ENCODE data around the gene BEAN1. TPM values are rescaled to one million over a fixed set of nuclear protein-coding genes. Genes with fewer than 3 reads are reported as not detected.

The BEAN1 gene
- total and polyA plus RNA-seq, 9 of the 15 experiments (the other 6 are each of a cell fraction or from before 2014, with no cell fraction given) = not detected

GRCh38 chr16:66511602-66512271 is 84.6 kb downstream of the BEAN1 start (continued):
- TF ChIP-seq MGA (IDR thresholded peaks at IDR 0.05) = no peak
- TF ChIP-seq ZNF133 (CRISPR knock-in tag; IDR thresholded peaks at IDR 0.05) = no peak
- TF ChIP-seq ZNF165 (CRISPR knock-in tag; IDR thresholded peaks at IDR 0.05; ENCODE audit: borderline replicate concordance) = no peak
- TF ChIP-seq NONO (IDR thresholded peaks at IDR 0.05; ENCODE audit: low read depth in 2 of 2, low read length in 1 of 2) = no peak
- peak; percentile 89 for TF ChIP-seq CBFA2T3 (IDR thresholded peaks at IDR 0.05)
- TF ChIP-seq MTF1 (CRISPR knock-in tag; IDR thresholded peaks at IDR 0.05; ENCODE audit: borderline replicate concordance) = no peak
- peak; percentile 42; the same call in 1 of the 2 replicates for TF ChIP-seq NCOR1 (IDR thresholded peaks at IDR 0.05)
- TF ChIP-seq ZNF134 (CRISPR knock-in tag; conservative IDR thresholded peaks at IDR 0.05) = no peak
- TF ChIP-seq EP400 (IDR thresholded peaks at IDR 0.05) = no peak
- no peak for TF ChIP-seq ILK (tag; IDR thresholded peaks at IDR 0.05; ENCODE audit: borderline replicate concordance, low read depth)
- no peak for TF ChIP-seq RBFOX2 (IDR thresholded peaks at IDR 0.05; ENCODE audit: low read depth, low read length)
- no peak for TF ChIP-seq CGGBP1 (CRISPR knock-in tag; IDR thresholded peaks at IDR 0.05)
- no peak for TF ChIP-seq MEIS2 (IDR thresholded peaks at IDR 0.05; ENCODE audit: partially characterized antibody)

All from K562 (cell line).